ENCODE measurements around the gene MT1A. TPM values are rescaled to one million over a fixed set of nuclear protein-coding genes. Genes with fewer than 3 reads are reported as not detected.
A peak's percentile ranks its signal among the peaks of the same experiment; 100 is the strongest.
"Not testable (repeated sequence)": the region's sequence is repeated elsewhere in the genome, so short reads cannot be mapped to it uniquely, and the experiment has no call there.

MT1A gene
- total RNA-seq, 1 experiment from 2014 or later, result not detected

- no peak for TF ChIP-seq CEBPB (IDR thresholded peaks at IDR 0.05; ENCODE audit: low read depth)
- TF ChIP-seq EZH2 (IDR thresholded peaks at IDR 0.05), result no peak
- TF ChIP-seq CBX3 (IDR thresholded peaks at IDR 0.05; ENCODE audit: low read depth), result no peak
- no peak for TF ChIP-seq SRF (IDR thresholded peaks at IDR 0.05; ENCODE audit: low read depth)
- no peak for TF ChIP-seq RAD21 (IDR thresholded peaks at IDR 0.05; ENCODE audit: low read depth)
Observed at GRCh38 chr16:56672761-56673536, 34.5 kb downstream of the MT1A start (continued).

GRCh38 chr16:56673921-56674320 lies 35.5 kb downstream of the MT1A start:
- Histone ChIP-seq H3K36me3 (ENCODE audit: control insufficient read depth in 1 of 2, insufficient read depth in 2 of 2, low read length in 2 of 2) (no peaks in the 10 kb centered on the region), H3K4me2 (ENCODE audit: low read length) (no peak overlapping the region), H3K27me3 (ENCODE audit: insufficient read depth, low read length) (no peaks in the 10 kb centered on the region), H3K9me2 (ENCODE audit: insufficient read depth) (no peaks in the 10 kb centered on the region), H3K27ac (ENCODE audit: low read depth, low read length) (no peak overlapping the region), H4K20me1 (ENCODE audit: insufficient read depth) (no peaks in the 10 kb centered on the region), H3K4me3 (replicated peaks in 1 of 2; ENCODE audit: low read depth in 1 of 2, low read length in 2 of 2) (no peak overlapping the region), H3K9ac (ENCODE audit: low read length) (no peak overlapping the region), H3K4me1 (ENCODE audit: control insufficient read depth in 1 of 2, insufficient read depth in 2 of 2, low read length in 2 of 2) (no peaks in the 10 kb centered on the region), H3K9me3 (ENCODE audit: control insufficient read depth in 1 of 2, insufficient read depth in 1 of 2, low read depth in 1 of 2, low read length in 2 of 2) (no peaks in the 10 kb centered on the region), H2AFZ (ENCODE audit: low read depth, low read length, poor library complexity, severe bottlenecking) (no peak overlapping the region), H3K79me2 (ENCODE audit: insufficient read depth, low read length) (no peaks in the 10 kb centered on the region)
- ChIA-PET CTCF (no interaction called here), POLR2A (interaction anchor here (1.6 kb wide), 1 partner anchor 9 kb away, joined by 5 read pairs; no protein-coding TSS in a partner anchor), RAD21 (ENCODE audit: low non-redundant PET in 1 of 2, low total read pairs in 2 of 2, uncharacterized antibody in 2 of 2, unreplicated experiment in 2 of 2) (no interaction called here)
- TF ChIP-seq ZFX (IDR thresholded peaks at IDR 0.05) (no peak), RAD21 (IDR thresholded peaks at IDR 0.05; ENCODE audit: low read depth) (peak; percentile 56), ATF3 (IDR thresholded peaks at IDR 0.05) (no peak), CTCF (IDR thresholded peaks at IDR 0.05 in 2 of 3, conservative IDR thresholded peaks at IDR 0.05 in 1 of 3; ENCODE audit: borderline replicate concordance in 1 of 3, insufficient read depth in 1 of 3, low read depth in 2 of 3, low read length in 2 of 3) (peak in 2 of 3 experiments; percentile 30 to 51; a peak in 3 of 6 replicates)
- intact Hi-C loops (cut with micrococcal nuclease), result no loop called here
- ATAC-seq (peak; percentile 75), DNase-seq (ENCODE audit: low read depth, low spot score) (no peak)
- BruUV-seq (replicated peaks), result no TSS peak

GRCh38 chr16:56674570-56674969 lies 36.1 kb downstream of the MT1A start:
- BruUV-seq (replicated peaks); H4K20me1 ChIP-seq (ENCODE audit: insufficient read depth); H3K4me1 ChIP-seq (ENCODE audit: control insufficient read depth in 1 of 2, insufficient read depth in 2 of 2, low read length in 2 of 2); intact Hi-C loops (cut with micrococcal nuclease); H3K27ac ChIP-seq (ENCODE audit: low read depth, low read length); H3K27me3 ChIP-seq (ENCODE audit: insufficient read depth, low read length); CTCF ChIA-PET; H3K79me2 ChIP-seq (ENCODE audit: insufficient read depth, low read length); H3K9me3 ChIP-seq (ENCODE audit: control insufficient read depth in 1 of 2, insufficient read depth in 1 of 2, low read depth in 1 of 2, low read length in 2 of 2); H2AFZ ChIP-seq (ENCODE audit: low read depth, low read length, poor library complexity, severe bottlenecking); H3K36me3 ChIP-seq (ENCODE audit: control insufficient read depth in 1 of 2, insufficient read depth in 2 of 2, low read length in 2 of 2); DNase-seq (ENCODE audit: low read depth, low spot score); ATAC-seq; H3K4me2 ChIP-seq (ENCODE audit: low read length); H3K4me3 ChIP-seq (replicated peaks in 1 of 2; ENCODE audit: low read depth in 1 of 2, low read length in 2 of 2); H3K9me2 ChIP-seq (ENCODE audit: insufficient read depth); H3K9ac ChIP-seq (ENCODE audit: low read length); RAD21 ChIA-PET (ENCODE audit: low non-redundant PET in 1 of 2, low total read pairs in 2 of 2, uncharacterized antibody in 2 of 2, unreplicated experiment in 2 of 2): not testable (repeated sequence)
- POLR2A ChIA-PET, result interaction anchor here (1.6 kb wide), 1 partner anchor 8 kb away, joined by 5 read pairs; no protein-coding TSS in a partner anchor

Measured in HCT116 (cell line).